H9 (cell line): ENCODE data around the gene CADPS. TPM values are rescaled to one million over a fixed set of nuclear protein-coding genes. Genes with fewer than 3 reads are reported as not detected.

ENCODE experiments used
- DNase-seq: peaks from one replicate; pipeline ENCODE4 v3.0.0-alpha.2; 2017
- H2AFZ ChIP-seq: one replicate; pipeline ENCODE4 v1.6.1; 2013; ENCODE audit warnings: mild to moderate bottlenecking, low read length, control low read depth, moderate library complexity
- H2AK5ac ChIP-seq: 2 replicates; pipeline ENCODE4 v1.6.1; 2013; ENCODE audit warnings: low read length, control low read depth, mixed read lengths; ENCODE audit not compliant: insufficient read length
- H2BK120ac ChIP-seq: one replicate; pipeline ENCODE4 v1.6.1; 2013; ENCODE audit warnings: low read depth, mild to moderate bottlenecking, low read length, control low read depth, inconsistent platforms; ENCODE audit not compliant: poor library complexity, severe bottlenecking
- H2BK12ac ChIP-seq: 2 replicates; pipeline ENCODE4 v1.6.1; 2013; ENCODE audit warnings: low read length, control low read depth, mixed read lengths, low read depth; ENCODE audit not compliant: insufficient read length
- H2BK15ac ChIP-seq: 2 replicates; pipeline ENCODE4 v1.6.1; 2013; ENCODE audit warnings: low read depth, low read length, control low read depth
- H2BK20ac ChIP-seq: one replicate; pipeline ENCODE4 v1.6.1; 2013; ENCODE audit warnings: low read depth, mild to moderate bottlenecking, low read length, control low read depth, inconsistent platforms; ENCODE audit not compliant: poor library complexity, severe bottlenecking
- H2BK5ac ChIP-seq: 2 replicates; pipeline ENCODE4 v1.6.1; 2013; ENCODE audit warnings: low read length, control low read depth, mixed read lengths; ENCODE audit not compliant: insufficient read length
- H3K14ac ChIP-seq: 2 replicates; pipeline ENCODE4 v1.6.1; 2013; ENCODE audit warnings: low read length, control low read depth; ENCODE audit not compliant: insufficient read depth
- H3K18ac ChIP-seq: 2 replicates; pipeline ENCODE4 v1.6.1; 2013; ENCODE audit warnings: low read depth, mild to moderate bottlenecking, mixed read lengths, low read length, control low read depth; ENCODE audit not compliant: insufficient read length
- H3K23ac ChIP-seq: 2 replicates; pipeline ENCODE4 v1.6.1; 2013; ENCODE audit warnings: low read length, control low read depth, mixed read lengths, low read depth; ENCODE audit not compliant: insufficient read length
- H3K23me2 ChIP-seq: 2 replicates; pipeline ENCODE4 v1.6.1; 2013; ENCODE audit warnings: low read depth, mild to moderate bottlenecking, mixed read lengths, low read length, control low read depth; ENCODE audit not compliant: insufficient read length, poor library complexity, severe bottlenecking
- H3K27ac ChIP-seq: 2 replicates; pipeline ENCODE4 v1.5.1; 2013; ENCODE audit warnings: low read length, control low read depth, mixed read lengths, low read depth; ENCODE audit not compliant: insufficient read length
- H3K27me3 ChIP-seq: 2 replicates; pipeline ENCODE4 v1.6.1; 2013; ENCODE audit warnings: low read length, control low read depth, inconsistent platforms; ENCODE audit not compliant: insufficient read depth
- H3K4ac ChIP-seq: 2 replicates; pipeline ENCODE4 v1.6.1; 2013; ENCODE audit warnings: low read depth, mild to moderate bottlenecking, control low read depth, inconsistent platforms, low read length, moderate library complexity
- H3K4me1 ChIP-seq: 2 replicates; pipeline ENCODE4 v1.6.1; 2013; ENCODE audit warnings: low read length, control low read depth, inconsistent platforms; ENCODE audit not compliant: insufficient read depth
- H3K4me2 ChIP-seq: 2 replicates; pipeline ENCODE4 v1.6.1; 2013; ENCODE audit warnings: low read length, control low read depth, mixed read lengths; ENCODE audit not compliant: insufficient read length, insufficient read depth
- H3K56ac ChIP-seq: 2 replicates; pipeline ENCODE4 v1.6.1; 2013; ENCODE audit warnings: low read depth, mild to moderate bottlenecking, mixed read lengths, low read length, control low read depth; ENCODE audit not compliant: insufficient read length
- H3K79me1 ChIP-seq: 2 replicates; pipeline ENCODE4 v1.6.1; 2013; ENCODE audit warnings: low read depth, mild to moderate bottlenecking, moderate library complexity, low read length, control low read depth, inconsistent platforms; ENCODE audit not compliant: insufficient read depth, poor library complexity, severe bottlenecking
- H3K79me2 ChIP-seq: 2 replicates; pipeline ENCODE4 v1.6.1; 2013; ENCODE audit warnings: low read length, control low read depth, inconsistent platforms; ENCODE audit not compliant: insufficient read depth
- H3K9ac ChIP-seq: 2 replicates; pipeline ENCODE4 v1.6.1; 2013; ENCODE audit warnings: low read length, control low read depth, mixed read lengths; ENCODE audit not compliant: insufficient read length; ENCODE audit errors: extremely low read depth
- H3K9me3 ChIP-seq: one replicate; pipeline ENCODE4 v1.6.1; 2013; ENCODE audit warnings: low read depth, low read length, inconsistent platforms; ENCODE audit not compliant: control insufficient read depth
- H3T11ph ChIP-seq: one replicate; pipeline ENCODE4 v1.6.1; 2013; ENCODE audit warnings: mild to moderate bottlenecking, low read length, control low read depth, inconsistent platforms
- H4K20me1 ChIP-seq: one replicate; pipeline ENCODE4 v1.6.1; 2013; ENCODE audit not compliant: control insufficient read depth, insufficient read length, insufficient read depth
- H4K5ac ChIP-seq: 2 replicates; pipeline ENCODE4 v1.6.1; 2013; ENCODE audit warnings: low read depth, mild to moderate bottlenecking, mixed read lengths, low read length, control low read depth; ENCODE audit not compliant: insufficient read length
- H4K8ac ChIP-seq: replicated peaks from 2 replicates; pipeline ENCODE4 v1.6.1; 2013; ENCODE audit warnings: low read length, control low read depth, mixed read lengths, low read depth; ENCODE audit not compliant: insufficient read length
- H4K91ac ChIP-seq: 2 replicates; pipeline ENCODE4 v1.6.1; 2013; ENCODE audit warnings: low read depth, mild to moderate bottlenecking, moderate library complexity, mixed read lengths, low read length, control low read depth; ENCODE audit not compliant: insufficient read length
- H3K27ac Mint-ChIP-seq, 3 experiments: 2 replicates in 2 of 3; 3 replicates in 1 of 3; pipeline ENCODE4 v1.8.0; 2020 to 2021; ENCODE audit warnings: mixed read lengths in 3 of 3, mild to moderate bottlenecking in 1 of 3, moderate library complexity in 1 of 3
- H3K27me3 Mint-ChIP-seq: 2 replicates; pipeline ENCODE4 v1.8.0; 2021; ENCODE audit warnings: low read depth, mild to moderate bottlenecking, moderate library complexity, mixed read lengths
- H3K36me3 Mint-ChIP-seq, 3 experiments: 2 replicates in 2 of 3; 3 replicates in 1 of 3; pipeline ENCODE4 v1.8.0; 2020 to 2021; ENCODE audit warnings: low read depth in 3 of 3, mixed read lengths in 3 of 3; ENCODE audit not compliant: insufficient read depth in 1 of 3
- H3K4me1 Mint-ChIP-seq, 2 experiments: 2 replicates each; pipeline ENCODE4 v1.8.0; 2020; ENCODE audit warnings: mixed read lengths in 2 of 2
- H3K4me3 Mint-ChIP-seq, 2 experiments: 2 replicates in 1 of 2; 3 replicates in 1 of 2; pipeline ENCODE4 v1.8.0; 2020 to 2021; ENCODE audit warnings: mild to moderate bottlenecking in 2 of 2, mixed read lengths in 2 of 2, moderate library complexity in 1 of 2
- H3K9me3 Mint-ChIP-seq, 2 experiments: 2 replicates in 1 of 2; 3 replicates in 1 of 2; pipeline ENCODE4 v1.8.0; 2020; ENCODE audit warnings: mild to moderate bottlenecking in 2 of 2, mixed read lengths in 2 of 2, moderate library complexity in 1 of 2
- WGBS: extraction: QIAGEN DNeasy Blood & Tissue Kit; methylation state at CpG from one replicate; pipeline ENCODE4 v1.1.7; 2013; ENCODE audit warnings: missing lambda C conversion rate, low lambda C conversion rate, mixed read lengths; ENCODE audit not compliant: insufficient read length; ENCODE audit errors: extremely low coverage; 5-methylcytosine and 5-hydroxymethylcytosine counted together
- total RNA-seq: library from RNA; stranded (reverse); gene quantifications from 2 replicates; pipeline ENCODE4 v1.2.1, GENCODE V29; 2021
- TF ChIP-seq, protein P1 (sequence below): fragments of 200-600 bp; sonication (generic); conservative IDR thresholded peaks from 3 replicates; pipeline ENCODE4 v1.8.0; 2021; ENCODE audit warnings: antibody characterized with exemption, mild to moderate bottlenecking

The CADPS gene
- total RNA-seq, 1 experiment from 2014 or later = 6.6 TPM

DNA sequence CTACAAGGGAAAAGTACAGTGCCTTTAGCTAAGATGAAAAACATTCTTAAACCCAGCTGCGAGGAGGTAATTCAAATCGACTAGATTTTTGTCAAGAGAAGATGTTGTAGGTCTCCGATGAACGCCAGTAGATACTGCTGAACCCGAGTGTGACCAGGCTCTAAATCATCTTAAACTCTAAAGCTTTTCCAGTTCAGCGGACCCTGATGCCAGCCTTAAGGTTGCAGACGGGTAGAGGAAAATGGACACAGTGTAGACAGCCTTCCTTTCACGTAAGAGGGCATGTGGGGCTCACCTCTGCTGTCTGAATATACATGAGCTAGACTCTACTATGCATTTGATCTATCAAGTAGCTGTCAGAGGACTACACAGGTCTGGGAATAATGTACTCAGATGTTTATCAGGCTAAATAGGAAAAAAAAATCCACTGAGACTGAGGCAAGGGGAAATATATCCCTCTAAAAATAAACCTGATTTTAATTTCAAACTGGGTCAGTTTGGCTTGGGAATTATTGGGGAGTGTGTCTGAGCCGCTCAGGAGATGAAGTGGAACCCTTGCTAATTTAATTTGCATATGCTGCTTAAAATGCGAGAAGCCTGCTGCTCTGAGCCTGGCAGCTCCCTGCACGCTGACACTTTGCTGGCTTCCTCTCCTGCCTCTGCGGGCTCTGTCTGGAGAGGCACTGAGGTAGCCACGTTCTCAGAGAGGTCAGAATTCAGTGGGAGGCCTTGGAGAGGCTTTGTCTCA is 151.9 kb downstream of the CADPS start:
- Histone ChIP-seq H3K4me1 (peaks cover 9% of the 10 kb centered on the region; the same call in 1 of the 2 replicates), H3K23me2 (no peaks in the 10 kb centered on the region), H3K4ac (no peak overlapping the region), H4K8ac (no peak overlapping the region), H2BK15ac (no peak overlapping the region), H3K79me2 (no peaks in the 10 kb centered on the region), H2BK20ac (no peak overlapping the region), H3T11ph (no peak overlapping the region), H3K56ac (no peak overlapping the region), H3K18ac (no peak overlapping the region), H3K23ac (no peak overlapping the region), H2BK12ac (no peak overlapping the region), H2BK120ac (no peak overlapping the region), H2BK5ac (no peak overlapping the region), H3K4me2 (peak overlapping the region; percentile 14), H4K20me1 (no peaks in the 10 kb centered on the region), H2AK5ac (no peak overlapping the region), H3K9ac (no peak overlapping the region), H4K5ac (no peak overlapping the region), H3K27me3 (no peaks in the 10 kb centered on the region), H3K27ac (no peak overlapping the region), H3K14ac (no peak overlapping the region; the same call in 1 of the 2 replicates), H3K9me3 (no peaks in the 10 kb centered on the region), H4K91ac (no peak overlapping the region), H2AFZ (no peak overlapping the region), H3K79me1 (no peaks in the 10 kb centered on the region)
- Mint-ChIP-seq H3K9me3 (no peaks in the 10 kb centered on the region), H3K27me3 (no peaks in the 10 kb centered on the region), H3K4me3 (no peak overlapping the region), H3K27ac (no peak overlapping the region), H3K36me3 (no peaks in the 10 kb centered on the region), H3K4me1 (peaks cover 32 to 34% of the 10 kb centered on the region in 2 experiments)
- no CpG with 5 or more reads among the region's 13 CpGs for WGBS
- TF ChIP-seq, protein P1, sequence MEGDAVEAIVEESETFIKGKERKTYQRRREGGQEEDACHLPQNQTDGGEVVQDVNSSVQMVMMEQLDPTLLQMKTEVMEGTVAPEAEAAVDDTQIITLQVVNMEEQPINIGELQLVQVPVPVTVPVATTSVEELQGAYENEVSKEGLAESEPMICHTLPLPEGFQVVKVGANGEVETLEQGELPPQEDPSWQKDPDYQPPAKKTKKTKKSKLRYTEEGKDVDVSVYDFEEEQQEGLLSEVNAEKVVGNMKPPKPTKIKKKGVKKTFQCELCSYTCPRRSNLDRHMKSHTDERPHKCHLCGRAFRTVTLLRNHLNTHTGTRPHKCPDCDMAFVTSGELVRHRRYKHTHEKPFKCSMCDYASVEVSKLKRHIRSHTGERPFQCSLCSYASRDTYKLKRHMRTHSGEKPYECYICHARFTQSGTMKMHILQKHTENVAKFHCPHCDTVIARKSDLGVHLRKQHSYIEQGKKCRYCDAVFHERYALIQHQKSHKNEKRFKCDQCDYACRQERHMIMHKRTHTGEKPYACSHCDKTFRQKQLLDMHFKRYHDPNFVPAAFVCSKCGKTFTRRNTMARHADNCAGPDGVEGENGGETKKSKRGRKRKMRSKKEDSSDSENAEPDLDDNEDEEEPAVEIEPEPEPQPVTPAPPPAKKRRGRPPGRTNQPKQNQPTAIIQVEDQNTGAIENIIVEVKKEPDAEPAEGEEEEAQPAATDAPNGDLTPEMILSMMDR = no peak
- peak; percentile 53 for DNase-seq
